Measurements from ENCODE around the gene PGAM5. TPM values are rescaled to one million over a fixed set of nuclear protein-coding genes. Genes with fewer than 3 reads are reported as not detected.

The PGAM5 gene
- polyA plus RNA-seq, 1 of the 3 experiments (the other 2 are of a cell fraction): 22.5 TPM

GRCh38 chr12:132761032-132761920, 50.6 kb downstream of the PGAM5 start, which contains the start of gene ANKLE2:
ANKLE2 (minus strand) TSS chr12:132761832; CDS start chr12:132761798, 34 bp downstream.
- peak; percentile 91 for DNase-seq
- TF ChIP-seq ZBTB33 (IDR thresholded peaks at IDR 0.05; ENCODE audit: borderline replicate concordance, low read depth) (0 out of 2 replicates have a peak, but pooled peaks have one; percentile 48), SIN3A (IDR thresholded peaks at IDR 0.05; ENCODE audit: borderline replicate concordance, low read depth, low read length) (no peak), TAF1 (IDR thresholded peaks at IDR 0.05; ENCODE audit: borderline replicate concordance, low read depth, low read length) (peak; percentile 23; the same call in 1 of the 2 replicates), EZH2phosphoT487 (IDR thresholded peaks at IDR 0.05; ENCODE audit: borderline replicate concordance, low read depth) (no peak)
- peaks cover 63% of the 10 kb centered on the region for H3K79me2 ChIP-seq (ENCODE audit: insufficient read depth)

DNA sequence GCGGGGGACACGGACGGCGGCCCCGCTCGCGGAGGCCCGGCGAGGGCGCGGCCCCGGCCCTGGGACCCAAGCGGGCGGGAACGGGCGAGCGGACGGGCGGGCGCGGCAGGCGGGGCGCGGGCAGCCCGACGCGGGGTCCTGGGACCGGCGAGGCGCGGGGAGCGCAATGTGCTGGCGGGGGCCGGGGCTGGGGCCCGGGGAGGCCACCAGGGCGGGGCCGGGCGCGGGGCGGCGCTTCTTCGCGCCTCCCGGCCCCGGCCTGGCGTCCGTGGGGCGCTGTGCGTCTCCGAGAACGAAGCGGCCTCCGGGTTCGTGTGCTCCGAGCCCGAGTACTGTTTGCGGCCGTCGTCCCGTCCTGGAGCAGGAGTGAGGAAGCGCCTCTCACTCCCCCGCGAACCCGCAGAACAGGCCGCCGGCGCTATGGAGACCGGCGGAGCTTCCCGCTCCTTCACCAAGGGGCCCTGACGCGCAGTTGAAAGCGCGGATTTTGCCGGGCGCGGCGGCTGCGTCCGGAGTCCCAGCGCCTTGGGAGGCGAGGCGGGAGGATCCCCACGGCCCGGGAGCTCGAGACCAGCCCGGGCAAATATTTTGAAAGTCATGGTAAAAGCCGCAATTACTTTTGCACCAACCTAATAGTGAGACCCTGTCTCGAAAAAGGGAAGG, 51.4 kb downstream of the PGAM5 start:
- POLR2A ChIA-PET: interaction anchor here (1.0 kb wide), 1 partner anchor 67 kb away, joined by 3 read pairs; the partner anchor contains the start of gene GOLGA3

More at GRCh38 chr12:132761032-132761920, 50.6 kb downstream of the PGAM5 start, which contains the start of gene ANKLE2:
- Histone ChIP-seq H3K4me2 (peak within 1 kb of the TSS; percentile 100), H3K9me2 (no peaks in the 10 kb centered on the region), H3K27me3 (ENCODE audit: insufficient read depth) (no peaks in the 10 kb centered on the region), H3K9me3 (no peaks in the 10 kb centered on the region), H2AFZ (ENCODE audit: low read depth) (peak within 1 kb of the TSS; percentile 80), H4K20me1 (ENCODE audit: insufficient read depth) (peaks cover 50% of the 10 kb centered on the region), H3K36me3 (replicated peaks in 1 of 2; ENCODE audit: control insufficient read depth in 1 of 2, insufficient read depth in 2 of 2, low read length in 1 of 2) (peaks cover 0 to 24% of the 10 kb centered on the region in 2 experiments), H3K27ac (ENCODE audit: low read depth in 2 of 2, low read length in 1 of 2) (peak within 1 kb of the TSS; percentile 89 to 96), H3K9ac (peak within 1 kb of the TSS; percentile 99), H3K4me3 (ENCODE audit: low read depth in 2 of 2, low read length in 1 of 2) (peak within 1 kb of the TSS; percentile 64 to 96), H3K4me1 (ENCODE audit: control insufficient read depth in 1 of 2, insufficient read depth in 2 of 2, low read depth in 1 of 2, low read length in 1 of 2) (peaks cover 3 to 8% of the 10 kb centered on the region in 2 experiments; a peak in 1 of 4 replicates), H3F3A (replicated peaks; ENCODE audit: insufficient read depth) (peaks cover 26% of the 10 kb centered on the region)
- ChIA-PET CTCF (interaction anchor here (0.6 kb wide), 1 partner anchor 655 kb away, joined by 3 read pairs; no protein-coding TSS in a partner anchor), POLR2A (interaction anchor here (0.9 kb wide), 1 partner anchor 9 kb away, joined by 3 read pairs; no protein-coding TSS in a partner anchor)
- under 1% methylated on average over 18 of the region's 97 CpGs for WGBS (ENCODE audit: low lambda C conversion rate)

More for the DNA sequence above, 51.4 kb downstream of the PGAM5 start:
- H3K4me3 ChIP-seq (ENCODE audit: low read depth in 2 of 2, low read length in 1 of 2): peak overlapping the region; percentile 64 to 93
- H3K9me3 ChIP-seq: no peaks in the 10 kb centered on the region
- peak overlapping the region; percentile 80 for H2AFZ ChIP-seq (ENCODE audit: low read depth)
- peaks cover 33% of the 10 kb centered on the region for H3F3A ChIP-seq (replicated peaks; ENCODE audit: insufficient read depth)
- TF ChIP-seq RXRA (IDR thresholded peaks at IDR 0.05; ENCODE audit: borderline replicate concordance, low read depth) (no peak), FOSL2 (IDR thresholded peaks at IDR 0.05; ENCODE audit: borderline replicate concordance, low read depth) (no peak), GATA2 (CRISPR knock-in tag; IDR thresholded peaks at IDR 0.05) (no peak), CTCF (IDR thresholded peaks at IDR 0.05) (peak; percentile 31; the same call in 1 of the 2 replicates), EP300 (IDR thresholded peaks at IDR 0.05; ENCODE audit: borderline replicate concordance in 1 of 2, low read depth in 1 of 2, low read length in 1 of 2) (no peak), MXI1 (IDR thresholded peaks at IDR 0.05; ENCODE audit: low read depth, low read length) (0 out of 2 replicates have a peak, but pooled peaks have one; percentile 14), POLR2AphosphoS5 (IDR thresholded peaks at IDR 0.05; ENCODE audit: low read depth, low read length) (peak; percentile 85), USF2 (IDR thresholded peaks at IDR 0.05; ENCODE audit: borderline replicate concordance, low read depth, low read length) (no peak), FOXM1 (IDR thresholded peaks at IDR 0.05; ENCODE audit: low read depth) (no peak), TAF1 (IDR thresholded peaks at IDR 0.05; ENCODE audit: borderline replicate concordance, low read depth, low read length) (peak; percentile 88), TEAD4 (IDR thresholded peaks at IDR 0.05; ENCODE audit: borderline replicate concordance, insufficient read depth) (no peak), CHD2 (IDR thresholded peaks at IDR 0.05; ENCODE audit: low read length, partially characterized antibody) (no peak), SIN3A (IDR thresholded peaks at IDR 0.05; ENCODE audit: borderline replicate concordance, low read depth, low read length) (peak; percentile 66; the same call in 1 of the 2 replicates), TCF12 (IDR thresholded peaks at IDR 0.05) (no peak), JUND (IDR thresholded peaks at IDR 0.05) (no peak)
- H3K4me1 ChIP-seq (ENCODE audit: control insufficient read depth in 1 of 2, insufficient read depth in 2 of 2, low read depth in 1 of 2, low read length in 1 of 2): peaks cover 6 to 8% of the 10 kb centered on the region in 2 experiments; a peak in 2 of 4 replicates
- no peaks in the 10 kb centered on the region for H3K27me3 ChIP-seq (ENCODE audit: insufficient read depth)
- H3K79me2 ChIP-seq (ENCODE audit: insufficient read depth): peaks cover 55% of the 10 kb centered on the region
- WGBS (ENCODE audit: low lambda C conversion rate): 1% methylated on average over 19 of the region's 89 CpGs
- H3K9me2 ChIP-seq: no peaks in the 10 kb centered on the region
- DNase-seq: peak; percentile 99
- CTCF ChIA-PET: interaction anchor here (0.9 to 1.0 kb wide), 2 partner anchors 9 to 32 kb away, joined by 3 to 6 read pairs; no protein-coding TSS in a partner anchor
- H3K4me2 ChIP-seq: peak overlapping the region; percentile 94
- peak overlapping the region; percentile 98 for H3K9ac ChIP-seq
- H3K27ac ChIP-seq (ENCODE audit: low read depth in 2 of 2, low read length in 1 of 2): peak overlapping the region; percentile 89 to 96
- peaks cover 0 to 19% of the 10 kb centered on the region in 2 experiments for H3K36me3 ChIP-seq (replicated peaks in 1 of 2; ENCODE audit: control insufficient read depth in 1 of 2, insufficient read depth in 2 of 2, low read length in 1 of 2)
- peaks cover 42% of the 10 kb centered on the region for H4K20me1 ChIP-seq (ENCODE audit: insufficient read depth)
